ENCODE data around the gene TMX2. TPM values are rescaled to one million over a fixed set of nuclear protein-coding genes. Genes with fewer than 3 reads are reported as not detected.
A peak's percentile ranks its signal among the peaks of the same experiment; 100 is the strongest.
"Not testable (repeated sequence)": the region's sequence is repeated elsewhere in the genome, so short reads cannot be mapped to it uniquely, and the experiment has no call there.

Gene TMX2
- total RNA-seq, 2 experiments from 2014 or later: 54.9 to 66.9 TPM

DNA sequence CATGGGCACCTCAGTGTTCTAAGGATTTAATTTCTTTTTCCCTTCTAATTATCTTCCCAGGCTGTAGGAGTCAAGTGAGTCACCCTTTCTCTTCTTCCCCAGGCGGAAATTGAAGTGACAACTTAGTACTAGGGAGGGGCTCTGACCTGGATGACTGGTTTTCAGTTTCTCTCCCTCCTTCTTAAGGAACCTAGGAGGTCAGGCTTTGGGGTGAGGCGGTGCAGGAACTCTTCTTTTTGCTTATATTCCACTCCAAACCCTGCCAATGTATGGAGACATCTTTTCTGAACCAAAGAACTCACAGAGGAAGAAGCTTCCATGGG lies 31.9 kb upstream of the TMX2 start:
- H4K20me1 ChIP-seq (ENCODE audit: insufficient read depth, low read length): peaks cover 7% of the 10 kb centered on the region; the same call in 1 of the 2 replicates
- H3K4me2 ChIP-seq (ENCODE audit: low read length): no peak overlapping the region
- POLR2A ChIA-PET: no interaction called here
- no TSS peak for BruUV-seq (replicated peaks)
- H2AFZ ChIP-seq (ENCODE audit: low read length): no peak overlapping the region
- H3K36me3 ChIP-seq (ENCODE audit: insufficient read depth, low read length): peaks cover 91% of the 10 kb centered on the region
- no peaks in the 10 kb centered on the region for H3K9me3 ChIP-seq (ENCODE audit: low read length)
- H3K4me1 ChIP-seq (ENCODE audit: insufficient read depth, low read length, poor library complexity, severe bottlenecking): peaks cover 5% of the 10 kb centered on the region
- no peaks in the 10 kb centered on the region for H3K9me2 ChIP-seq (ENCODE audit: insufficient read depth, low read length)
- CTCF ChIA-PET (ENCODE audit: unreplicated experiment): interaction anchor here (0.6 to 1.0 kb wide), 2 partner anchors 14 to 974 kb away, joined by 3 read pairs; no protein-coding TSS in a partner anchor
- H3K27ac ChIP-seq (ENCODE audit: low read depth, low read length, poor library complexity, severe bottlenecking): no peak overlapping the region
- no peak for DNase-seq (ENCODE audit: low spot score)
- peaks cover 84% of the 10 kb centered on the region for H3K79me2 ChIP-seq (ENCODE audit: insufficient read depth, low read depth, low read length)
- H3K4me3 ChIP-seq (ENCODE audit: low read depth, low read length, poor library complexity, severe bottlenecking): no peak overlapping the region
- intact Hi-C loops (cut with micrococcal nuclease; ENCODE audit: unreplicated experiment): no loop called here
- no peak for TF ChIP-seq EZH2phosphoT487 (IDR thresholded peaks at IDR 0.05; ENCODE audit: borderline replicate concordance, low read depth, low read length)
- TF ChIP-seq, protein P1, sequence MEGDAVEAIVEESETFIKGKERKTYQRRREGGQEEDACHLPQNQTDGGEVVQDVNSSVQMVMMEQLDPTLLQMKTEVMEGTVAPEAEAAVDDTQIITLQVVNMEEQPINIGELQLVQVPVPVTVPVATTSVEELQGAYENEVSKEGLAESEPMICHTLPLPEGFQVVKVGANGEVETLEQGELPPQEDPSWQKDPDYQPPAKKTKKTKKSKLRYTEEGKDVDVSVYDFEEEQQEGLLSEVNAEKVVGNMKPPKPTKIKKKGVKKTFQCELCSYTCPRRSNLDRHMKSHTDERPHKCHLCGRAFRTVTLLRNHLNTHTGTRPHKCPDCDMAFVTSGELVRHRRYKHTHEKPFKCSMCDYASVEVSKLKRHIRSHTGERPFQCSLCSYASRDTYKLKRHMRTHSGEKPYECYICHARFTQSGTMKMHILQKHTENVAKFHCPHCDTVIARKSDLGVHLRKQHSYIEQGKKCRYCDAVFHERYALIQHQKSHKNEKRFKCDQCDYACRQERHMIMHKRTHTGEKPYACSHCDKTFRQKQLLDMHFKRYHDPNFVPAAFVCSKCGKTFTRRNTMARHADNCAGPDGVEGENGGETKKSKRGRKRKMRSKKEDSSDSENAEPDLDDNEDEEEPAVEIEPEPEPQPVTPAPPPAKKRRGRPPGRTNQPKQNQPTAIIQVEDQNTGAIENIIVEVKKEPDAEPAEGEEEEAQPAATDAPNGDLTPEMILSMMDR (conservative IDR thresholded peaks at IDR 0.05; ENCODE audit: low read length): no peak

DNA sequence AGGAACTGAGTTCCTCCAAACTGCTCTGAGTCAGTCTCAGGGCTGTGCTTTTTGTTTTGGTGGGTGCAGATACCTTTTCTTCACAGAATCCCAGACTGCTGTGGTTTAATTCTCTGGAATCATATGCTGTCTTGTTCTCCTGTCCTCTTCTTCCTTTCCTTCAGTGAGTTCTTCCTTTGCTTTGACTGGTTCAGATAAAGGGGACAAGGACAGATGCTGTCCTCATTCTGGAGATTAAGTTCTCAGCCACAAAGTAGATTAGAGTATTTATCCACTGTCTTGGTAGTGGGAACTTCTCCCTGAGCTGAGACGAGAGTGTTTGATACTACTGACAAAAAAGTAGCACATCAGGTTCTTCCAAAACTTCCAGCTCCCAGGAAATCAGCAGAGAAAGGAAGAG lies 31.2 kb upstream of the TMX2 start:
- peaks cover 91% of the 10 kb centered on the region for H3K36me3 ChIP-seq (ENCODE audit: insufficient read depth, low read length)
- TF ChIP-seq, protein P1 (conservative IDR thresholded peaks at IDR 0.05; ENCODE audit: low read length): no peak
- no peak for TF ChIP-seq EZH2phosphoT487 (IDR thresholded peaks at IDR 0.05; ENCODE audit: borderline replicate concordance, low read depth, low read length)
- peaks cover 7% of the 10 kb centered on the region; the same call in 1 of the 2 replicates for H4K20me1 ChIP-seq (ENCODE audit: insufficient read depth, low read length)
- CTCF ChIA-PET (ENCODE audit: unreplicated experiment): no interaction called here
- intact Hi-C loops (cut with micrococcal nuclease; ENCODE audit: unreplicated experiment): no loop called here
- DNase-seq (ENCODE audit: low spot score): no peak
- no peak overlapping the region for H3K4me3 ChIP-seq (ENCODE audit: low read depth, low read length, poor library complexity, severe bottlenecking)
- peaks cover 77% of the 10 kb centered on the region for H3K79me2 ChIP-seq (ENCODE audit: insufficient read depth, low read depth, low read length)
- H2AFZ ChIP-seq (ENCODE audit: low read length): no peak overlapping the region
- no peaks in the 10 kb centered on the region for H3K4me1 ChIP-seq (ENCODE audit: insufficient read depth, low read length, poor library complexity, severe bottlenecking)
- H3K9me3 ChIP-seq (ENCODE audit: low read length): no peaks in the 10 kb centered on the region
- H3K27ac ChIP-seq (ENCODE audit: low read depth, low read length, poor library complexity, severe bottlenecking): no peak overlapping the region
- BruUV-seq (replicated peaks): no TSS peak
- no peak overlapping the region for H3K4me2 ChIP-seq (ENCODE audit: low read length)
- no peaks in the 10 kb centered on the region for H3K9me2 ChIP-seq (ENCODE audit: insufficient read depth, low read length)
- POLR2A ChIA-PET: interaction anchor here (0.5 kb wide), 1 partner anchor 17 kb away, joined by 4 read pairs; no protein-coding TSS in a partner anchor

DNA sequence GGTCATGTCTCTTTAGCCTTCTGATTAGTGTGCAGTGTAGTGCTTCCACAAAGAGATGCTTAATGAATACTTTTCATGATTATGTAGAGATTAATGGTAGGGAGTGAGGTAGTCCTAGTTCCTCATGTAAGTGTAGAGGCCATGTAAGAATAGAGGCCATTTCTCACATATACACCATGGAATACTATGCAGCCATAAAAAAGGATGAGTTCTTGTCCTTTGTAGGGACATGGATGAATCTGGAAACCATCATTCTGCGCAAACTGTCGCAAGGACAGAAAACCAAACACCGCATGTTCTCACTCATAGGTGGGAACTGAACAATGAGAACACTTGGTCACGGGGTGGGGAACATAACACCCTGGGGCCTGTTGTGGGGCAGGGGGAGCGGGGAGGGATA lies 21.9 kb upstream of the TMX2 start:
- H3K9me3 ChIP-seq (ENCODE audit: low read length); H3K4me3 ChIP-seq (ENCODE audit: low read depth, low read length, poor library complexity, severe bottlenecking); H3K79me2 ChIP-seq (ENCODE audit: insufficient read depth, low read depth, low read length); intact Hi-C loops (cut with micrococcal nuclease; ENCODE audit: unreplicated experiment); DNase-seq (ENCODE audit: low spot score); CTCF ChIA-PET (ENCODE audit: unreplicated experiment); H3K9me2 ChIP-seq (ENCODE audit: insufficient read depth, low read length); H3K4me1 ChIP-seq (ENCODE audit: insufficient read depth, low read length, poor library complexity, severe bottlenecking); H3K4me2 ChIP-seq (ENCODE audit: low read length); H4K20me1 ChIP-seq (ENCODE audit: insufficient read depth, low read length); POLR2A ChIA-PET; H2AFZ ChIP-seq (ENCODE audit: low read length); H3K27ac ChIP-seq (ENCODE audit: low read depth, low read length, poor library complexity, severe bottlenecking): not testable (repeated sequence)
- TSS peak; percentile 44 for BruUV-seq (replicated peaks)
- H3K36me3 ChIP-seq (ENCODE audit: insufficient read depth, low read length): peaks cover 91% of the 10 kb centered on the region
